HEK293T (cell line): ENCODE measurements around the gene GLB1L.

ENCODE experiments used
- ARNT ChIP-seq: fragments of 450-650 bp; IDR thresholded peaks from 2 replicates; pipeline ENCODE4 v1.6.1; 2017; ENCODE audit warnings: mild to moderate bottlenecking
- CTBP1 ChIP-seq: fragments of 450-650 bp; IDR thresholded peaks from 2 replicates; pipeline ENCODE4 v1.6.1; 2016; ENCODE audit warnings: borderline replicate concordance
- FOXM1 ChIP-seq: fragments of 450-650 bp; IDR thresholded peaks from 2 replicates; pipeline ENCODE4 v1.6.1; 2017; ENCODE audit warnings: mild to moderate bottlenecking, borderline replicate concordance
- LEF1 ChIP-seq: fragments of 450-650 bp; IDR thresholded peaks from 2 replicates; pipeline ENCODE4 v1.6.1; 2017; ENCODE audit warnings: mild to moderate bottlenecking, borderline replicate concordance
- PKNOX1 ChIP-seq: fragments of 450-650 bp; IDR thresholded peaks from 2 replicates; pipeline ENCODE4 v1.6.1; 2016
- SP1 ChIP-seq: fragments of 450-650 bp; IDR thresholded peaks from 2 replicates; pipeline ENCODE4 v1.6.1; 2017
- SUZ12 ChIP-seq: fragments of 450-650 bp; IDR thresholded peaks from 2 replicates; pipeline ENCODE4 v1.6.1; 2016; ENCODE audit warnings: mild to moderate bottlenecking
- ZNF384 ChIP-seq: fragments of 450-650 bp; IDR thresholded peaks from 2 replicates; pipeline ENCODE4 v1.6.1; 2016

GRCh38 chr2:219245148-219245898 is at the start of gene GLB1L, which contains the start of gene STK16:
- TF ChIP-seq PKNOX1 (no peak), SP1 (no peak), FOXM1 (no peak), SUZ12 (no peak), CTBP1 (no peak), ARNT (no peak), ZNF384 (no peak), LEF1 (no peak)
